Measurements from ENCODE around the gene TARDBP.

DNA sequence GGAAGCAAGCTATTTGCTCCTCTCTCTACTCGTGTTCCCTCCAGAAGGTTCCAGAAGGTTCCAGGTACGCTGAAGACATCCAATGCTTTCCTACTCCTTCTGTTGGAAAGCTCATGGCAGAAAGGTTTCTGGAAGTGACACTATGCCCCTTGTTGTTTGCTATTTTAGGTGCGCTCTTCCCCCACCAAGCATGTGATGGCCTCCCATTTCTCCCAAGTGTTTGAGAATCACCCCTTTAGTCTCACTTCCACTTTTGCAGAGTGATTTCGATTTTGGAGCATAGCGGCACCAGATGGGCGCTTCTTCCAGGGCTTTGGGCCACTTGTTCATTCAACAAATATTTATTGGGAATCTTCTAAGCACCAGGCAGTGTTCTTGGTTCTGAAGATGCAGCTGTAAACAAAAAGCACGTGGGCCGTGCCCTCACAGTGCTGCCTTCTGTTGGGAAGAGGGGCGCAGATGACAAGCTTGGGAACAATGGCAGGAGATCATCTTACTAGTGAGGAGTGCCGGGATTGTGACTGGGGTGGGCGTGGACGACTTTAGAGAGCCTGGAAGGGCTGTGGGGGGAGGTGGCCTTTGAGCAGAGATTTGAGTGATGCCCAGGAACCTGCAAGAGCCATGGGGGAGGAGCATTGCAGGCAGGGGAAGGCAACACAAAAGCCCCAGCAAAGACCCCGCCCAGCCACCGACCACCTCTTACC lies 43.0 kb upstream of the TARDBP start:
- TF ChIP-seq, protein P1, sequence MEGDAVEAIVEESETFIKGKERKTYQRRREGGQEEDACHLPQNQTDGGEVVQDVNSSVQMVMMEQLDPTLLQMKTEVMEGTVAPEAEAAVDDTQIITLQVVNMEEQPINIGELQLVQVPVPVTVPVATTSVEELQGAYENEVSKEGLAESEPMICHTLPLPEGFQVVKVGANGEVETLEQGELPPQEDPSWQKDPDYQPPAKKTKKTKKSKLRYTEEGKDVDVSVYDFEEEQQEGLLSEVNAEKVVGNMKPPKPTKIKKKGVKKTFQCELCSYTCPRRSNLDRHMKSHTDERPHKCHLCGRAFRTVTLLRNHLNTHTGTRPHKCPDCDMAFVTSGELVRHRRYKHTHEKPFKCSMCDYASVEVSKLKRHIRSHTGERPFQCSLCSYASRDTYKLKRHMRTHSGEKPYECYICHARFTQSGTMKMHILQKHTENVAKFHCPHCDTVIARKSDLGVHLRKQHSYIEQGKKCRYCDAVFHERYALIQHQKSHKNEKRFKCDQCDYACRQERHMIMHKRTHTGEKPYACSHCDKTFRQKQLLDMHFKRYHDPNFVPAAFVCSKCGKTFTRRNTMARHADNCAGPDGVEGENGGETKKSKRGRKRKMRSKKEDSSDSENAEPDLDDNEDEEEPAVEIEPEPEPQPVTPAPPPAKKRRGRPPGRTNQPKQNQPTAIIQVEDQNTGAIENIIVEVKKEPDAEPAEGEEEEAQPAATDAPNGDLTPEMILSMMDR (IDR thresholded peaks at IDR 0.05; ENCODE audit: poor library complexity), result no peak
- TF ChIP-seq EZH2phosphoT487 (IDR thresholded peaks at IDR 0.05; ENCODE audit: low read depth, severe bottlenecking, unreplicated experiment), result no peak

Data from hepatocyte (in vitro differentiated cells).